ENCODE results near the gene PSME3IP1.
A peak's percentile ranks its signal among the peaks of the same experiment; 100 is the strongest.

Gene PSME3IP1

DNA sequence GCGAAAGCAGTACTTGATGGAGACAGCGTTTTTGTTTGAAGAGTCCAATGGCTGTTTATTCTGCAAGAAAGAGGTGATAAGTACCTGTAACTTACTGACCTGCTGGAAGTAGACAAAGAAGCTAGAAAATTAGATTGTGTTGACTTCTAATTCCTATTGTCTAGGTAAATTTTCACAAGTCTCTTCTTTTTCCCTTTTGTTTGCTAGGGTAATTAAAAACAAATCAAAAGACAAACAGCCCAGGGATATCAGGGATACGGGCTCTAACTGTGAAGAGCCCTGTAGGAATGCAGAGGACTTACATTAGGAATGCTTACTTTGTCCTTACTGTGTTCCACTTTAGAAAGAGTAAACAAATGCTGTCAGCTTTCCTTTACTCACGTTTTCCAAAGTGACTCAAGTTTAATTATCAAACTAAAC is 7.0 kb downstream of the PSME3IP1 start:
- H3K4me3 ChIP-seq (ENCODE audit: low read depth, low read length): no peak overlapping the region
- TF ChIP-seq, protein P1, sequence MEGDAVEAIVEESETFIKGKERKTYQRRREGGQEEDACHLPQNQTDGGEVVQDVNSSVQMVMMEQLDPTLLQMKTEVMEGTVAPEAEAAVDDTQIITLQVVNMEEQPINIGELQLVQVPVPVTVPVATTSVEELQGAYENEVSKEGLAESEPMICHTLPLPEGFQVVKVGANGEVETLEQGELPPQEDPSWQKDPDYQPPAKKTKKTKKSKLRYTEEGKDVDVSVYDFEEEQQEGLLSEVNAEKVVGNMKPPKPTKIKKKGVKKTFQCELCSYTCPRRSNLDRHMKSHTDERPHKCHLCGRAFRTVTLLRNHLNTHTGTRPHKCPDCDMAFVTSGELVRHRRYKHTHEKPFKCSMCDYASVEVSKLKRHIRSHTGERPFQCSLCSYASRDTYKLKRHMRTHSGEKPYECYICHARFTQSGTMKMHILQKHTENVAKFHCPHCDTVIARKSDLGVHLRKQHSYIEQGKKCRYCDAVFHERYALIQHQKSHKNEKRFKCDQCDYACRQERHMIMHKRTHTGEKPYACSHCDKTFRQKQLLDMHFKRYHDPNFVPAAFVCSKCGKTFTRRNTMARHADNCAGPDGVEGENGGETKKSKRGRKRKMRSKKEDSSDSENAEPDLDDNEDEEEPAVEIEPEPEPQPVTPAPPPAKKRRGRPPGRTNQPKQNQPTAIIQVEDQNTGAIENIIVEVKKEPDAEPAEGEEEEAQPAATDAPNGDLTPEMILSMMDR (IDR thresholded peaks at IDR 0.05; ENCODE audit: borderline replicate concordance, insufficient read depth, low read depth, low read length): no peak

DNA sequence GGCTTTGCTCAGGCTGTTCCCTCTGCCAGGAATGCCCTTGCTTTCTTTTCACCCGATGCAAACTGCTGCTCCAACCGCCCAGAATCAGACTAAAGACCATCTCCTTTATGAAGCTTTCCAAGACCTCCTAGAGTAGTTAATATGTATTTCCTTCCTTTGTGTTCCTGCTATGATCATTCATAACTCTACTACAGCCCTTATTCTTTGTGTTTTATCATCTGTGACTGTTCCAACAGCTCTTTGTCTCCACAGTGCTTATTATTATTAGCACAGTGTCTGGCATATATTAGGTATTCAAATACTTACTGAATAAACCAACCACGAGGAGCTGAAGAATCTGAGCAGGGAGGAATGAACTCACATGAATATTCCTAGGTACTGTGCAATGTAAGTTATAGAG is 7.6 kb downstream of the PSME3IP1 start:
- TF ChIP-seq, protein P1 (IDR thresholded peaks at IDR 0.05; ENCODE audit: borderline replicate concordance, insufficient read depth, low read depth, low read length): no peak

DNA sequence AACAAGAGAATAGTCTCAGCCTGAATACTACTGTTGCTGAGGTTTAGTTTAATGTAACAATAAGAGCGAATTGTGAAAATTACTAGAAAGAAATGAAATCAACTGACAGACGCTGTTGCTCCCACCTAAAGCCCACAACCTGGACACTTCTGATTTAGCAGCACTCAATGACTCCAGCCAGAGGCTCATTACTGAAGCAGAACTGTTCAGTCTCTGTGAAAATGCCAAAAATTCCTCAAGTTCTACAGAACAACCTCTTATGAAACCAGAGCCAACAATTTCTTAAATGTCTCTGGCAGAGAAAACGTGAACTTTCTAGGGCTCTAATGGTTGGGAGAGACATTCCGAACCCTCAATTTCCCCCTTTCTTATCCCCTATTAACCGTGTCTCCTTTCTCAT is 9.9 kb downstream of the PSME3IP1 start:
- TF ChIP-seq, protein P1 (IDR thresholded peaks at IDR 0.05; ENCODE audit: borderline replicate concordance, insufficient read depth, low read depth, low read length): no peak
- H3K4me3 ChIP-seq (ENCODE audit: low read depth, low read length): no peak overlapping the region

More for the DNA sequence above, 7.6 kb downstream of the PSME3IP1 start:
- no peak overlapping the region for H3K4me3 ChIP-seq (ENCODE audit: low read depth, low read length)

DNA sequence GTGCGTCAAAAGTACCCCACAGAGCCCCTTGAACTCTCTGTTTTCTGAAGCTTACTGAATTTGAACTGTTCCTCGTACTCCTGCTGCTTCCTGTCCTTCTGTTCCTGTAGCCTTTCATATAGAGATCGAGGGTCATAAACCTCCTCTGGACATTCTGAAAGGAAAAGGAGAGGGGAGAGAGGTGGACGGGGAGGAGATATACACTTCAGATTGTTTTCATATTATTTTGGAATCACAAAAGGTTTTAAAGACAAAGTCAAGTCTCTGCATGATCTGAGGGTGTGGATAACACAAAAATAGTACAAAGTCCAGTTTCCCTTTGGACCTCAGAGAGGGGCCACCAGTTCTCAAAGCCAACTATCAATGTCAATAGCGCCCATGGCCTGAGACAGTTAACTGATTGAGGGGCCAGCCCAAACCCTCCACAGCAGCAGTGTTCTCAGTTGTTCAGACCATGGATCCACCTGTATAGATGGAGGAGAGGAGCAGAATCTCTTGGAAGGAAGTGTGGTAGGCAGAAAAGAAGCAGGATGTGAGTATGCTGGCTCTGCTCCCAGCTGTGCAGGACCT is 13.0 kb downstream of the PSME3IP1 start:
- TF ChIP-seq, protein P1 (IDR thresholded peaks at IDR 0.05; ENCODE audit: borderline replicate concordance, insufficient read depth, low read depth, low read length): no peak
- no peak overlapping the region for H3K4me3 ChIP-seq (ENCODE audit: low read depth, low read length)

DNA sequence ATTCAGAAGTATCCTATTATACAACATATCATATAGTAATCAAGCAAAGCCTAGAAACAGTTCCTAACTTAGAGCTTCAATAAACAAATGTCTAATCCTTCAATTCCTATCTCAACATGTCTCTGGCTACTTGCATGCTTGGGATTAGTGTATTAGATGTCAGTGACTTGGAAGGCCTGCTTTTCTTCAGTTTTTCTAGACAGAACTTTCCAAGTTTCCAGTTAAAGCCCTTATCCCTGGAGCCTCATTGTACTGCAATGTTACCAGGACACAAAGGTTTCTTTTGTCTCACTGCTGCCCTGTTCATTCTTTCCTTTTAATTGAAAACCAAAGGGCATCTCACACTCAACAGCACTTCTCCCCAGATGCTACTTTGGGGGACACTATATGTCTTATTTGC is 16.5 kb downstream of the PSME3IP1 start:
- TF ChIP-seq, protein P1 (IDR thresholded peaks at IDR 0.05; ENCODE audit: borderline replicate concordance, insufficient read depth, low read depth, low read length): no peak
- H3K4me3 ChIP-seq (ENCODE audit: low read depth, low read length): no peak overlapping the region

DNA sequence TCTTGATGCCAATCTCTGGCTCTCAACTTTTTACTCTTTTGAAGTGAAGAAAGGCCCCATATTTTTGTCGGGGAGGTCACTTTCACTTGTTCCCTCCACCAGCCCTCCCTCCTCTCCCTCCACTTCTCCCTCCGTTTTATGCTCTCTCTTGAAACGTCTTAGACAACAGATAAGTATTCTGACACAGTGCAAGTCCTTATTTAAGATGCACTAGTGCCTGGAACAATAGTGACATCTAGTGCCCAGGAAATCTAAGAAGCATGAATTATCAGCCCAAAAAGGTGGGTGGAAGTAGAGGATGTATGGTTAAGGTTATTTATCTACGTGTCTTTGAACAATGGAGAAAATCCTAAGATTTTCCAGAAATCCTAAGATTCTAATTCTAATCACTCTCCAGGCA is 17.9 kb downstream of the PSME3IP1 start:
- TF ChIP-seq, protein P1 (IDR thresholded peaks at IDR 0.05; ENCODE audit: borderline replicate concordance, insufficient read depth, low read depth, low read length): peak; percentile 50; the same call in 1 of the 2 replicates
- no peak overlapping the region for H3K4me3 ChIP-seq (ENCODE audit: low read depth, low read length)

DNA sequence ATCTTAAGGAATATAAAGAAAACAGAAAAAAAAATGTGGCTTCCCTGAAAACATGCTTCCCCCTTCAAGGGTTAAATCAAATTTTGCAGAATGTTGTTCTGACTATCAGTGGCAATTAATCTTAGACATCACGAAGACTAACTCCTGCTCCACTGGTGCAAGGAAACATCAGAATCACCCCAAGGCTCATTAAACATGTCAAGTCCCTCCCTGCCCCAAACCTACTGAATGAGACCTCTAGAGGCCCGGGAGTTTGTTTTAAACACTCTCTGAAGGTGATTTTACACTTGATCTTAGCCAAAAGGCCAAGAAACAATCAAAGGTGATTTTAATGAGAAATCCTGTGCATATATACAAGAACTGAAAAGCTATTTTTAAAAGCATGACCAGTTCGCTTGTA is 18.3 kb downstream of the PSME3IP1 start:
- TF ChIP-seq, protein P1 (IDR thresholded peaks at IDR 0.05; ENCODE audit: borderline replicate concordance, insufficient read depth, low read depth, low read length): no peak
- H3K4me3 ChIP-seq (ENCODE audit: low read depth, low read length): no peak overlapping the region

Measured in GM12875 (cell line).